ENCODE results near the gene BLTP2. TPM values are rescaled to one million over a fixed set of nuclear protein-coding genes. Genes with fewer than 3 reads are reported as not detected.
"Not testable (repeated sequence)": the region's sequence is repeated elsewhere in the genome, so short reads cannot be mapped to it uniquely, and the experiment has no call there.

The BLTP2 gene
- total RNA-seq, 2 donors from 2014 or later, result 136 to 153 TPM

- Mint-ChIP-seq H3K27ac (peak overlapping the region; percentile 100), H3K4me3 (peak overlapping the region; percentile 99), H3K27me3 (no peaks in the 10 kb centered on the region), H3K4me1 (peaks cover 47% of the 10 kb centered on the region), H3K36me3 (ENCODE audit: low read depth) (peaks cover 18% of the 10 kb centered on the region)
- DNase-seq, result no peak
- H3K9me3 ChIP-seq (ENCODE audit: control insufficient read depth, low read length, poor library complexity, severe bottlenecking), result no peaks in the 10 kb centered on the region
- ATAC-seq, result no peak
Observed at GRCh38 chr17:28662527-28662829, 17.5 kb upstream of the BLTP2 start.

DNA sequence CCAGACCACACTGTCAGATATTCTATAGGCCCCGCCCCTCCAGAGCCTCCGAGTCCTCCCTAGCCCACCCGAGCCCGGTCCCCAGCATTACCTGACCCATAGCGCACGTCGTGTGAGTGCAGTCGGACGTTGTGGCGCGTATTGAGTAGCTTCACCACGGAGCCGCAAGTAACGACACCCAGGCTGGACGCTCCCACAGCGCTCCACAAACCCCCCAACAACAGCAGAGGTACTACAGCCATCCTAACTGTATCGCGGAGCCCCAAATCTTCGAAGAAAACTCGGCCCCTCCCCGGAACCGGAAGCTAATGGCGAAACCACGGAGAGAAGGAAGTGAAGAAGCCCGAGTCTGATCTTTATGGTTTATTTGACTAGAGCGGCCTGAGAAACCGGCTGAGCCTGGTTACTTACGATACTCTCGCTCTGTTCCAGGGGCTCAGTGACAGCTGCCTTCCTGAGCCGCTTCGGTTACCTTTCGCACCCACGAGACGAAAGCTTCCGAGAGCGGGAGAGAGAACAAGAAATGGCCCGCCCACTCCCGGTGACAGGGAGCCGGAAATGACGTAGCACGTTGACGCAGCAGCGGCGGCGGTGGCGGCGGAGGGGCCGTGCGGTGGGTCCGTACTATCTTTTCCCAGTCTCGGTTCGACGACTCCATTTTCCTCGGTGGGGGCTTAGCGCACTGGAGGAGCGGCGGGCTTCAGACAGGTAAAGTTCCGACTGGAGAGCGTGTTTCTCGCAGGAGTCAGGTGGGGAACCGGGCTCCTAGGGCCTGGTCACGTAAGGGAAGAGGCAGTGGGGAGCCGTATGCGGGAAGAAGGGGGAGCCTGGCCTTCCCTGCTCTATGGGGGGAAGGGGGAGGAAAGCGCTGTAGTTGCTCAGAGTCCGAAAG, 16.9 kb upstream of the BLTP2 start, which contains the start of the genes SDF2 and SUPT6H:
Gene SDF2, minus strand, starts transcription at position 272 of the 892 bp plus-strand sequence. Its CDS starts 30 bp downstream, at position 242.
Gene SUPT6H, plus strand, starts transcription at position 571 of the 892 bp plus-strand sequence. CDS start 11,197 bp downstream, outside the sequence.
- H3K9me3 ChIP-seq (ENCODE audit: control insufficient read depth, low read length, poor library complexity, severe bottlenecking), result no peaks in the 10 kb centered on the region
- ATAC-seq (peak; percentile 86), DNase-seq (peak; percentile 85 to 89 (median 87))
- Mint-ChIP-seq H3K4me1 (peaks cover 45% of the 10 kb centered on the region), H3K27me3 (no peaks in the 10 kb centered on the region), H3K36me3 (ENCODE audit: low read depth) (peaks cover 18% of the 10 kb centered on the region), H3K27ac (peak within 1 kb of the TSS; percentile 100), H3K4me3 (peak within 1 kb of the TSS; percentile 99)

GRCh38 chr17:28659497-28659881, 14.5 kb upstream of the BLTP2 start:
- peak overlapping the region; percentile 100 for H3K27ac Mint-ChIP-seq
- H3K27me3 Mint-ChIP-seq; DNase-seq; H3K9me3 ChIP-seq (ENCODE audit: control insufficient read depth, low read length, poor library complexity, severe bottlenecking); ATAC-seq: not testable (repeated sequence)
- peaks cover 33% of the 10 kb centered on the region for H3K4me1 Mint-ChIP-seq
- peak overlapping the region; percentile 25 for H3K4me3 Mint-ChIP-seq
- peaks cover 11% of the 10 kb centered on the region for H3K36me3 Mint-ChIP-seq (ENCODE audit: low read depth)

GRCh38 chr17:28658766-28659496, 14.0 kb upstream of the BLTP2 start:
- not testable (repeated sequence) for H3K27me3 Mint-ChIP-seq; H3K27ac Mint-ChIP-seq; DNase-seq; H3K9me3 ChIP-seq (ENCODE audit: control insufficient read depth, low read length, poor library complexity, severe bottlenecking); H3K4me3 Mint-ChIP-seq; H3K36me3 Mint-ChIP-seq (ENCODE audit: low read depth); ATAC-seq
- peaks cover 29% of the 10 kb centered on the region for H3K4me1 Mint-ChIP-seq

GRCh38 chr17:28658342-28658741, 13.4 kb upstream of the BLTP2 start:
- peaks cover 24% of the 10 kb centered on the region for H3K4me1 Mint-ChIP-seq
- H3K9me3 ChIP-seq (ENCODE audit: control insufficient read depth, low read length, poor library complexity, severe bottlenecking); H3K27me3 Mint-ChIP-seq; H3K4me3 Mint-ChIP-seq; H3K36me3 Mint-ChIP-seq (ENCODE audit: low read depth); ATAC-seq; DNase-seq; H3K27ac Mint-ChIP-seq: not testable (repeated sequence)

DNA sequence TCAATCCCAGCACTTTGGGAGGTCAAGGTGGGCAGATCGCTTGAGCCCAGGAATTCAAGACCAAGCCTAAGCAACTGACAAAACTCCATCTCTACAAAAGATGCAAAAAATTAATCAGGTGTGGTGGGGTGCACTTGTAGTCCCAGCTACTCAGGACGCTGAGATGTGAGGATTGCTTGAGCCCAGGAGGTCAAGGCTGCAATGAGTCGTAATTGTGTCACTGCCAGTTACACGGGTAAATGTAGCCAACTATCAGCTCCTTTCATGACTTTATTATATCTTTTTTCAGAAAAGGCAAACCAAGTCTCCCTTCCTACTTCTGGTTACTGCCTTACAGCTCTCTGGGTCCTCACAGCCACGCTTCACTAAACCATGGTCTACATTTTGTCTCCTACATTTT, 12.8 kb upstream of the BLTP2 start:
- Mint-ChIP-seq H3K4me3 (no peak overlapping the region), H3K27ac (no peak overlapping the region), H3K27me3 (no peaks in the 10 kb centered on the region), H3K4me1 (peaks cover 21% of the 10 kb centered on the region), H3K36me3 (ENCODE audit: low read depth) (peaks cover 6% of the 10 kb centered on the region)
- H3K9me3 ChIP-seq (ENCODE audit: control insufficient read depth, low read length, poor library complexity, severe bottlenecking), result no peaks in the 10 kb centered on the region
- DNase-seq (no peak), ATAC-seq (no peak)

DNA sequence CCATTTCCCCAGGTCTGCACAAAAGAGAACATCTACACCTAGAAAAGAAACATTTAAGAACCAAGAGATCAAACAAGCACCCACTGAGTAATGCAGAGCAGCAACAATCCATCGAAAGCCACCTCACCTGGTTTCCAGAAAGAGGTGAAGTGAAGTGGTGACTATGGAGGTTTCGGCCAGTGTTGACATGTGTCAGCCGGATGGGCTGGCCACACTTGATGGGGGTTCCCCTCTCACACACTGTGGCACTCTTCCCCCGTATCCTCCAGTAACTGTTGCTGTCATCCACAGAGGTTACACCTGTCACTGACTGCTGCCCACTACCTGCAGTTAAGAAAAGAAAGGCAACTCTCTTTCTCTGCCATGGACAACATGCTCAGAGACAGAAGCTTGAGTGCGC, 10.2 kb upstream of the BLTP2 start:
- peaks cover 17% of the 10 kb centered on the region for H3K4me1 Mint-ChIP-seq
- DNase-seq, result no peak
- ATAC-seq, result no peak
- no peaks in the 10 kb centered on the region for H3K27me3 Mint-ChIP-seq
- H3K27ac Mint-ChIP-seq, result peak overlapping the region; percentile 53
- no peak overlapping the region for H3K4me3 Mint-ChIP-seq
- H3K36me3 Mint-ChIP-seq (ENCODE audit: low read depth), result peaks cover 5% of the 10 kb centered on the region
- no peaks in the 10 kb centered on the region for H3K9me3 ChIP-seq (ENCODE audit: control insufficient read depth, low read length, poor library complexity, severe bottlenecking)

DNA sequence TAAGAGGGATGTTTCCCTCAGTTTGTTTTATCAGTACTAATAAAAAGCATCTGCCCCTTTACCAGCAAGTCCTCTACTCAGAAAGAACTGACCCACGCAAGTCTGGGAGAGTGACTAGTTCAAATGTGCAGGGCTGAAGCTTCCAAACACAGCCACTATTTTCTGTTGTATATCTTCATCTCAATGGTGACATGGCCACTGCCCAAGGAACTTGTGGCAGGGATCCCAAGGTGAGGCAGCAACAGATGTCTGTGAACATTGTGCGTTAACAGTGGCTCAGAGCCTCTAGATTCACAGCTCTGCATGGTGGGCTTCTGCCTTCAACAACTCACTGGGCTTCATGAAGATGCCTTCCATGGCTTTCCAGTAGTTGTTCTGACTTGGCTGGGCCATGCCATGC, 3.7 kb upstream of the BLTP2 start:
- no peak for ATAC-seq
- no peaks in the 10 kb centered on the region for H3K9me3 ChIP-seq (ENCODE audit: control insufficient read depth, low read length, poor library complexity, severe bottlenecking)
- H3K36me3 Mint-ChIP-seq (ENCODE audit: low read depth), result peaks cover 2% of the 10 kb centered on the region
- no peak overlapping the region for H3K4me3 Mint-ChIP-seq
- peaks cover 28% of the 10 kb centered on the region for H3K4me1 Mint-ChIP-seq
- DNase-seq, result no peak
- no peaks in the 10 kb centered on the region for H3K27me3 Mint-ChIP-seq
- H3K27ac Mint-ChIP-seq, result no peak overlapping the region

GRCh38 chr17:28646039-28646754, 1.2 kb upstream of the BLTP2 start:
- no peak for DNase-seq
- Mint-ChIP-seq H3K4me3 (peak overlapping the region; percentile 99), H3K36me3 (ENCODE audit: low read depth) (no peaks in the 10 kb centered on the region), H3K27ac (peak overlapping the region; percentile 99), H3K27me3 (no peaks in the 10 kb centered on the region), H3K4me1 (peaks cover 29% of the 10 kb centered on the region)
- H3K9me3 ChIP-seq (ENCODE audit: control insufficient read depth, low read length, poor library complexity, severe bottlenecking), result no peaks in the 10 kb centered on the region
- no peak for ATAC-seq

- DNase-seq, result no peak
Observed at GRCh38 chr17:28645576-28645939, 600 bp upstream of the BLTP2 start.

GRCh38 chr17:28643983-28644786, 773 bp downstream of the BLTP2 start:
- ATAC-seq (no peak), DNase-seq (no peak)
- Mint-ChIP-seq H3K4me3 (peak overlapping the region; percentile 99), H3K27ac (peak overlapping the region; percentile 94), H3K4me1 (peaks cover 31% of the 10 kb centered on the region), H3K36me3 (ENCODE audit: low read depth) (peaks cover 2% of the 10 kb centered on the region), H3K27me3 (no peaks in the 10 kb centered on the region)
- no peaks in the 10 kb centered on the region for H3K9me3 ChIP-seq (ENCODE audit: control insufficient read depth, low read length, poor library complexity, severe bottlenecking)

More at GRCh38 chr17:28645576-28645939, 600 bp upstream of the BLTP2 start:
- Mint-ChIP-seq H3K4me3 (peak overlapping the region; percentile 99), H3K4me1 (peaks cover 29% of the 10 kb centered on the region), H3K27me3 (no peaks in the 10 kb centered on the region), H3K36me3 (ENCODE audit: low read depth) (no peaks in the 10 kb centered on the region), H3K27ac (peak overlapping the region; percentile 99)
- ATAC-seq, result no peak
- no peaks in the 10 kb centered on the region for H3K9me3 ChIP-seq (ENCODE audit: control insufficient read depth, low read length, poor library complexity, severe bottlenecking)

GRCh38 chr17:28641579-28641978, 3.4 kb downstream of the BLTP2 start:
- Mint-ChIP-seq H3K27ac (no peak overlapping the region), H3K27me3 (no peaks in the 10 kb centered on the region), H3K4me3 (no peak overlapping the region), H3K36me3 (ENCODE audit: low read depth) (peaks cover 8% of the 10 kb centered on the region), H3K4me1 (peaks cover 36% of the 10 kb centered on the region)
- no peaks in the 10 kb centered on the region for H3K9me3 ChIP-seq (ENCODE audit: control insufficient read depth, low read length, poor library complexity, severe bottlenecking)
- DNase-seq, result no peak
- ATAC-seq, result no peak
